Right lobe of liver (tissue), 6 donors: ENCODE results near the gene ASGR1. TPM values are rescaled to one million over a fixed set of nuclear protein-coding genes. Genes with fewer than 3 reads are reported as not detected.
A peak's percentile ranks its signal among the peaks of the same experiment; 100 is the strongest.

Experiments
- ATAC-seq, 4 donors: fragments of 200-7000 bp; cut with Tn5 transposase; one replicate each; pipeline ENCODE4 v1.9.1; 2020; ENCODE audit warnings: mild to moderate bottlenecking in 4 of 4, moderate library complexity in 4 of 4
- DNase-seq, 3 donors: peaks; one replicate each; pipeline ENCODE4 v3.0.0-alpha.2; 2020
- H3K27ac ChIP-seq, 3 donors: fragments of 200-600 bp; one replicate each; pipeline ENCODE4 v1.8.0; 2022
- H3K27me3 ChIP-seq, 2 donors: fragments of 200-600 bp; one replicate each; pipeline ENCODE4 v1.8.0; 2022
- H3K36me3 ChIP-seq, 4 donors: fragments of 200-600 bp; sonication (generic) in 1 of 4; one replicate each; pipeline versions ENCODE4 v1.5.1 to v1.8.0; 2017 to 2022; ENCODE audit warnings: control low read depth in 1 of 4
- H3K4me1 ChIP-seq, 4 donors: fragments of 200-600 bp; sonication (generic) in 1 of 4; one replicate each; pipeline versions ENCODE4 v1.5.1 to v1.8.0; 2017 to 2022; ENCODE audit warnings: control low read depth in 1 of 4
- H3K4me3 ChIP-seq, 3 donors: fragments of 200-600 bp; one replicate each; pipeline ENCODE4 v1.8.0; 2022
- H3K9me3 ChIP-seq, 4 donors: fragments of 200-600 bp; sonication (generic) in 1 of 4; one replicate each; pipeline versions ENCODE4 v1.5.1 to v1.8.0; 2017 to 2022; ENCODE audit warnings: control low read depth in 1 of 4
- CTCF ChIP-seq, 4 donors: fragments of 200-600 bp in 3 of 4; fragments of 450-650 bp in 1 of 4; IDR thresholded peaks; one replicate each; pipeline versions ENCODE4 v1.5.1 to v1.8.0; 2016 to 2022; ENCODE audit warnings: antibody characterized with exemption in 4 of 4, mild to moderate bottlenecking in 2 of 4
- POLR2A ChIP-seq: fragments of 450-650 bp; IDR thresholded peaks from one replicate; pipeline ENCODE4 v1.6.1; 2017; ENCODE audit warnings: antibody characterized with exemption, mild to moderate bottlenecking
- WGBS: methylation state at CpG from one replicate; pipeline ENCODE4 v1.1.6; 2018; ENCODE audit warnings: low coverage, low lambda C conversion rate; ENCODE audit not compliant: insufficient coverage; ENCODE audit errors: missing lambda C conversion rate; 5-methylcytosine and 5-hydroxymethylcytosine counted together
- intact Hi-C, 2 donors: fragments of 100-400 bp; cut with DNase I; formaldehyde crosslinking; loops; one replicate each; pipeline versions ENCODE4 v1.11.2 to v1.14.1; 2022
- long read RNA-seq: library from polyadenylated mRNA; unstranded; transcript quantifications from one replicate; pipeline ENCODE4 v2.0.0, GENCODE V29; 2019
- total RNA-seq, 6 experiments: library from RNA; depleted of rRNA in 2 of 6; stranded (reverse); fragments of >200 nt in 2 of 6; fragmentation: NEBNext Ultra II Directional in 3 of 6; extraction: Animal tissue kit (Norgen Biotek cat#: 25700) in 3 of 6; gene quantifications; one replicate each; pipeline versions ENCODE4 v1.1.0 to v1.2.4, GENCODE V29; 2016 to 2023
- donor health status: DM: no; HTN: yes; CAD: no.
- donor health status: DM: no; HTN: no; CAD: no.
- donor health status: DM: no; HTN: no; CAD: no.
- donor health status: DM: no; HTN: yes; CAD: no.
- donor health status: DM: no; HTN: yes; CAD: no.

The ASGR1 gene
- 100 to 1,000 TPM; 399 to 624 (median 417) TPM for total RNA-seq
- long read RNA-seq, transcript ASGR1-201 (9 exons, 1,504 nt) = major isoform, 199 of 248 reads
- long read RNA-seq, partial matches to known transcripts = 14 of 248 reads
- long read RNA-seq, other reads (novel, unspliced or antisense) = 32 of 248 reads

- Histone ChIP-seq H3K27ac (peak within 1 kb of the TSS; percentile 58 to 78 (median 61)), H3K27me3 (no peaks in the 10 kb centered on the region), H3K9me3 (no peaks in the 10 kb centered on the region), H3K4me1 (peaks cover 0 to 34% (median 5%) of the 10 kb centered on the region in 4 donors), H3K36me3 (no peaks in the 10 kb centered on the region), H3K4me3 (peak within 1 kb of the TSS; percentile 44 to 81 (median 75))
- DNase-seq (peak; percentile 88 to 95 (median 93)), ATAC-seq (peak; percentile 58 to 78 (median 72))
- WGBS = 28% methylated on average over 7 of the region's 20 CpGs
- intact Hi-C loops = no loop called here
- no peak for TF ChIP-seq CTCF (IDR thresholded peaks at IDR 0.05)
- TF ChIP-seq POLR2A = peak; percentile 82
Measured at GRCh38 chr17:7179317-7180254, at the start of gene ASGR1. Gene ASGR1, minus strand, starts transcription at chr17:7179370. Its CDS starts 807 bp downstream, at chr17:7178563.

- Histone ChIP-seq H3K4me3 (no peak overlapping the region), H3K9me3 (no peaks in the 10 kb centered on the region), H3K36me3 (peaks cover 0 to 48% (median 20%) of the 10 kb centered on the region in 4 donors), H3K4me1 (peaks cover 0 to 29% (median 0%) of the 10 kb centered on the region in 4 donors), H3K27me3 (no peaks in the 10 kb centered on the region), H3K27ac (no peak overlapping the region)
- no CpG with 5 or more reads among the region's 14 CpGs for WGBS
- ATAC-seq = no peak
- TF ChIP-seq CTCF (IDR thresholded peaks at IDR 0.05) (no peak), POLR2A (no peak)
- DNase-seq = no peak
- intact Hi-C loops = no loop called here
Measured at GRCh38 chr17:7228920-7229319, 49.8 kb upstream of the ASGR1 start.

GRCh38 chr17:7226721-7227710 is 47.8 kb upstream of the ASGR1 start:
- TF ChIP-seq CTCF (IDR thresholded peaks at IDR 0.05) (no peak), POLR2A (no peak)
- intact Hi-C loops = no loop called here
- DNase-seq (no peak), ATAC-seq (peak in 1 of 4 donors; percentile 5)
- Histone ChIP-seq H3K4me3 (no peak overlapping the region), H3K27me3 (no peaks in the 10 kb centered on the region), H3K36me3 (peaks cover 0 to 66% (median 32%) of the 10 kb centered on the region in 4 donors), H3K27ac (no peak overlapping the region), H3K4me1 (peaks cover 0 to 31% (median 0%) of the 10 kb centered on the region in 4 donors), H3K9me3 (no peaks in the 10 kb centered on the region)
- 90% methylated on average over 7 of the region's 31 CpGs for WGBS

GRCh38 chr17:7225711-7226331 is 46.7 kb upstream of the ASGR1 start:
- intact Hi-C loops = no loop called here
- TF ChIP-seq POLR2A (peak; percentile 5), CTCF (IDR thresholded peaks at IDR 0.05) (no peak)
- H3K27me3 ChIP-seq = no peaks in the 10 kb centered on the region
- H3K4me3 ChIP-seq = no peak overlapping the region
- peaks cover 0 to 36% (median 5%) of the 10 kb centered on the region in 4 donors for H3K4me1 ChIP-seq
- WGBS = 40% methylated on average over 1 of the region's 21 CpGs
- no peak overlapping the region for H3K27ac ChIP-seq
- H3K36me3 ChIP-seq = peaks cover 0 to 66% (median 38%) of the 10 kb centered on the region in 4 donors
- peak in 1 of 4 donors; percentile 1 for ATAC-seq
- H3K9me3 ChIP-seq = no peaks in the 10 kb centered on the region
- no peak for DNase-seq
